Measurements from ENCODE around the gene RANBP9. TPM values are rescaled to one million over a fixed set of nuclear protein-coding genes. Genes with fewer than 3 reads are reported as not detected.

Gene RANBP9
- total and polyA plus RNA-seq, 9 of the 15 experiments (the other 6 are each of a cell fraction or from before 2014, with no cell fraction given) = 27.5 to 130 (median 61.5) TPM

DNA sequence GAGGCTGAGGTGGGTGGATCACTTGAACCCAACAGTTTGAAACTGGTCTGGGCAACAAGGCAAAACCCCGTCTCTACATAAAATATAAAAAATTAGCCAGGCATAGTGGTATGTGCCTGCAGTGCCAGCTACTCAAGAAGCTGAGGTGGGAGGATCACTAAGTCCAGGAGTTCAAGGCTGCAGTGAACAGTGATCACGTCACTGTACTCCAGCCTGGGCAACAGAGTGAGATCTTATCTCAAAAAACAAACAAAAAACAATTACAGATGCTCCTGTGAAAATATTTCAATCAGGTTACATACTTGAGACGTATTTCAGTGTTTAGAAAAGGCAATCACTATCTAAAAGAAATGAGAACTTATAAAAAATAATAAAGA is 33.8 kb downstream of the RANBP9 start (continued):
- TF ChIP-seq, protein P1, sequence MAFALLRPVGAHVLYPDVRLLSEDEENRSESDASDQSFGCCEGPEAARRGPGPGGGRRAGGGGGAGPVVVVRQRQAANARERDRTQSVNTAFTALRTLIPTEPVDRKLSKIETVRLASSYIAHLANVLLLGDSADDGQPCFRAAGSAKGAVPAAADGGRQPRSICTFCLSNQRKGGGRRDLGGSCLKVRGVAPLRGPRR (CRISPR knock-in tag; IDR thresholded peaks at IDR 0.05) = peak; percentile 45; the same call in 1 of the 2 replicates
- peak; percentile 42; the same call in 1 of the 2 replicates for TF ChIP-seq OTX1 (CRISPR knock-in tag; IDR thresholded peaks at IDR 0.05)
- TF ChIP-seq, protein P2, sequence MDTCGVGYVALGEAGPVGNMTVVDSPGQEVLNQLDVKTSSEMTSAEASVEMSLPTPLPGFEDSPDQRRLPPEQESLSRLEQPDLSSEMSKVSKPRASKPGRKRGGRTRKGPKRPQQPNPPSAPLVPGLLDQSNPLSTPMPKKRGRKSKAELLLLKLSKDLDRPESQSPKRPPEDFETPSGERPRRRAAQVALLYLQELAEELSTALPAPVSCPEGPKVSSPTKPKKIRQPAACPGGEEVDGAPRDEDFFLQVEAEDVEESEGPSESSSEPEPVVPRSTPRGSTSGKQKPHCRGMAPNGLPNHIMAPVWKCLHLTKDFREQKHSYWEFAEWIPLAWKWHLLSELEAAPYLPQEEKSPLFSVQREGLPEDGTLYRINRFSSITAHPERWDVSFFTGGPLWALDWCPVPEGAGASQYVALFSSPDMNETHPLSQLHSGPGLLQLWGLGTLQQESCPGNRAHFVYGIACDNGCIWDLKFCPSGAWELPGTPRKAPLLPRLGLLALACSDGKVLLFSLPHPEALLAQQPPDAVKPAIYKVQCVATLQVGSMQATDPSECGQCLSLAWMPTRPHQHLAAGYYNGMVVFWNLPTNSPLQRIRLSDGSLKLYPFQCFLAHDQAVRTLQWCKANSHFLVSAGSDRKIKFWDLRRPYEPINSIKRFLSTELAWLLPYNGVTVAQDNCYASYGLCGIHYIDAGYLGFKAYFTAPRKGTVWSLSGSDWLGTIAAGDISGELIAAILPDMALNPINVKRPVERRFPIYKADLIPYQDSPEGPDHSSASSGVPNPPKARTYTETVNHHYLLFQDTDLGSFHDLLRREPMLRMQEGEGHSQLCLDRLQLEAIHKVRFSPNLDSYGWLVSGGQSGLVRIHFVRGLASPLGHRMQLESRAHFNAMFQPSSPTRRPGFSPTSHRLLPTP (IDR thresholded peaks at IDR 0.05; ENCODE audit: borderline replicate concordance, extremely low read depth, insufficient read length) = peak; percentile 17
- TF ChIP-seq, protein P3, sequence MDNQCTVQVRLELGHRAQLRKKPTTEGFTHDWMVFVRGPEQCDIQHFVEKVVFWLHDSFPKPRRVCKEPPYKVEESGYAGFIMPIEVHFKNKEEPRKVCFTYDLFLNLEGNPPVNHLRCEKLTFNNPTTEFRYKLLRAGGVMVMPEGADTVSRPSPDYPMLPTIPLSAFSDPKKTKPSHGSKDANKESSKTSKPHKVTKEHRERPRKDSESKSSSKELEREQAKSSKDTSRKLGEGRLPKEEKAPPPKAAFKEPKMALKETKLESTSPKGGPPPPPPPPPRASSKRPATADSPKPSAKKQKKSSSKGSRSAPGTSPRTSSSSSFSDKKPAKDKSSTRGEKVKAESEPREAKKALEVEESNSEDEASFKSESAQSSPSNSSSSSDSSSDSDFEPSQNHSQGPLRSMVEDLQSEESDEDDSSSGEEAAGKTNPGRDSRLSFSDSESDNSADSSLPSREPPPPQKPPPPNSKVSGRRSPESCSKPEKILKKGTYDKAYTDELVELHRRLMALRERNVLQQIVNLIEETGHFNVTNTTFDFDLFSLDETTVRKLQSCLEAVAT (IDR thresholded peaks at IDR 0.05) = no peak
- TF ChIP-seq, protein P4, sequence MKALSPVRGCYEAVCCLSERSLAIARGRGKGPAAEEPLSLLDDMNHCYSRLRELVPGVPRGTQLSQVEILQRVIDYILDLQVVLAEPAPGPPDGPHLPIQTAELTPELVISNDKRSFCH (CRISPR knock-in tag; IDR thresholded peaks at IDR 0.05) = no peak
- TF ChIP-seq, protein P4 (tag; IDR thresholded peaks at IDR 0.05) = no peak
- TF ChIP-seq YY1 (IDR thresholded peaks at IDR 0.05; ENCODE audit: borderline replicate concordance in 1 of 3, control insufficient read depth in 1 of 3, extremely low read depth in 1 of 3, insufficient read depth in 3 of 3, insufficient read length in 1 of 3, insufficient replicate concordance in 2 of 3, low read depth in 1 of 3, low read length in 2 of 3) = no peak
- no peak for TF ChIP-seq DACH1 (IDR thresholded peaks at IDR 0.05; ENCODE audit: partially characterized antibody)
- TF ChIP-seq, protein P5, sequence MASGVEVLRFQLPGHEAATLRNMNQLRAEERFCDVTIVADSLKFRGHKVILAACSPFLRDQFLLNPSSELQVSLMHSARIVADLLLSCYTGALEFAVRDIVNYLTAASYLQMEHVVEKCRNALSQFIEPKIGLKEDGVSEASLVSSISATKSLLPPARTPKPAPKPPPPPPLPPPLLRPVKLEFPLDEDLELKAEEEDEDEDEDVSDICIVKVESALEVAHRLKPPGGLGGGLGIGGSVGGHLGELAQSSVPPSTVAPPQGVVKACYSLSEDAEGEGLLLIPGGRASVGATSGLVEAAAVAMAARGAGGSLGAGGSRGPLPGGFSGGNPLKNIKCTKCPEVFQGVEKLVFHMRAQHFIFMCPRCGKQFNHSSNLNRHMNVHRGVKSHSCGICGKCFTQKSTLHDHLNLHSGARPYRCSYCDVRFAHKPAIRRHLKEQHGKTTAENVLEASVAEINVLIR (CRISPR knock-in tag; IDR thresholded peaks at IDR 0.05) = peak; percentile 39; the same call in 1 of the 2 replicates
- no peak for TF ChIP-seq ZNF232 (CRISPR knock-in tag; IDR thresholded peaks at IDR 0.05)
- no peak for TF ChIP-seq ZNF282 (CRISPR knock-in tag; IDR thresholded peaks at IDR 0.05)
- TF ChIP-seq GTF2E2 (tag; IDR thresholded peaks at IDR 0.05) = peak; percentile 87; the same call in 1 of the 2 replicates
- TF ChIP-seq DNMT1 (IDR thresholded peaks at IDR 0.05) = no peak
- no peak for TF ChIP-seq ARID1B (IDR thresholded peaks at IDR 0.05)
- no peak for TF ChIP-seq KDM1A (IDR thresholded peaks at IDR 0.05)
- TF ChIP-seq ZEB2 (IDR thresholded peaks at IDR 0.05) = 0 out of 2 replicates have a peak, but pooled peaks have one; percentile 11
- no peak for TF ChIP-seq BMI1 (IDR thresholded peaks at IDR 0.05; ENCODE audit: low read length)

All from K562 (cell line).